LoVo (cell line): ENCODE results near the gene NID2.

ENCODE experiments used
- DNase-seq: peaks from one replicate; pipeline ENCODE4 v3.0.0-alpha.2; 2016; ENCODE audit warnings: low spot score

The NID2 gene

DNA sequence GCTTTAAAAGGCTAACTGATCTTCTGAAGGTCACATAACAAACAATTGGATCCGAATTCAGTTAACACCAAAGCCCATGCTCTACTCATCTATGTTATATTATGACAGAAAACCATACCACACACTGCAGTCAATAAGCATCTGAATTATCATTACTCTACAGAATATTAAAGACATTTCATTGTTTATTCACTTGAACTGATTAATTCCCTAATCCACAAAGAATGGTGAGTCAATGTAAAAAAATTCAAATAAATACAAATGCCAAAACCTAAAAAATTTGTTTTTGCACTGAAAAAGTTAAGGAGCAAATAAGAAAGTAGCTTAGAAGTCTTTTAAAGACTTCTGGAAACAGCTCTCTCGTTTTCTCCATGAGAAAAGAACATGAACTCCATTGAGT lies 13.7 kb downstream of the NID2 start:
- no peak for DNase-seq

DNA sequence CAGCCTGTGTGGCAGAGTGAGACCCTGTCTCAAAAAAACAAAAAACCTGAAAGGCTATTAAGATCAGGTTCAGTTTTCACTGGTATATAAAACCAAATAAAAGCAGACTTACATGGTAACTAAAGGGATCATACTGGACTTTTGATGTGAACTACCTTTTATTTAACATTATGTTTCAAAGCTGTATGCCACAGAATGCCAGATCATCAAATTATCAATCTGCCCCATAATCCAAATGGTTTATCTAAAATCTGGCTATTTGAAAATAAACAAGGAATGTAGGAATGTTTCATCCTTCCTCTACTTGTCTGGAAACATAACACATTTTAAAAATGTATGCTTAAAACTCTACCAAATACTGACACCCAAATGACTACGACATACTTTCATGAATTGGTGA lies 14.2 kb downstream of the NID2 start:
- DNase-seq = no peak

DNA sequence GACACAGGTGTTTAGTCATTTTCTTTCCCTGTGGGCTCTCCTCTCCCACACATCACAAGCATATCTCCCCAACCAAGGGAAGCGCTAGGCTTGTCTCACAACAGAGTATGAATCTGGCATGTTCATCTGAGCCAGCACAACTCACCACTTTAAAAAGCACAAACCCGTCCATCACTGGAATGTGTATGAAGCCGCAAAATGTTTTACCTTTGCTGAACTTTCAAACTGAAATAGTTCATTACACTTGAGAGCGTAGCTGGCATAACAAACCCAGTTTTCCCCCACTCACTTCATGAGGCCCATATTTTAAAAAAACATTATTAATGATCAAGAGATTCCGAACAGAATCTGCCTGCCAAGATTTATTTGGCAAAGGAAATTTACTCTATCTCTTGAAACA lies 15.8 kb downstream of the NID2 start:
- no peak for DNase-seq

DNA sequence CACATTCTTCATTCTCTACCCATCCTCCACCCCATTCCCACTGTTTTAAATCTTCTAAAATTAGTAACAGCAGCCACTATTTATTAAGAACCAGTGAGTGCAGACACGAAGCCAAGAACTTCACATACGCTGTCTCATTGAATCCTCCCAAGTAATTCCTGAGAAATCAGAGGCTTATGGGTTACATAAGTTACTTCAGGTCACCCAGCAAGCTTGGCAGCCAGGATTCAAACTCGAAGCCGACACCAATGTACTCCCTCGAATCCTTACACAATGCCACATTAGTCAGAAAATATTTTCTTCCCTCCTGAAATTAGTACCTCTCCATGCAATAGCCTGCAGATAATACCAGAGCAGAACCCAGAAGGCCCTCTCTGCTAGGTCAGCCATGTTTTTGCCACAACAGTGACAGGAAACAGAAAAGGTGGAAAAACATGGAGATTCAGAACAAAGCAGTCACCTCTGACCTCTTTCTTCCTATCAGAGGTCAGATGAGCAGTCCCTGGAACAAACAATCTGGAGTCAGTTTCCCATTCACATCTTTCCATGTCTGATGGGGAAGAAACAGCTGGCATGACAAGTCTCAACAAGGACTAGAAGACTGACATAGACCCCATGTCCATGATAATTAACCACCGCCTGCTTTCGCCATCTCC lies 16.4 kb downstream of the NID2 start:
- no peak for DNase-seq

DNA sequence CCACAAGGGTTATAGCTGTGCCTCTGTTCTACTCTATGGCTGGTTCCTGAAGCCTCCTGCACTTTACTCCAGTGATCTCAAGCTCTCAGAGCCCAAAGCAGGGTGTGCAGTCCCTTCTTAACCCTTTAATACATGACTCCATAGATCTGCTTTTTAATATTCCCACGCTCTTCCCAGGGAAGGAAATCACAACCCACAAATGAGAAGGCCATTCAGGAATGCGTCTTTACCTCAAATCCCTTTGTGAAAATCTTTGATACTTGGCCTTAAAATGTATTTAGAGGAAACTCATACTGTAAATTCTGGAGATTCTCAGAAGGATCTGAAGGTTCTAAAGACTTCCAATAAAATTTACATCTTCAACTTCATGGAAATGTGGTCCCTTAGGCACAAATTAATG lies 17.0 kb downstream of the NID2 start:
- no peak for DNase-seq

DNA sequence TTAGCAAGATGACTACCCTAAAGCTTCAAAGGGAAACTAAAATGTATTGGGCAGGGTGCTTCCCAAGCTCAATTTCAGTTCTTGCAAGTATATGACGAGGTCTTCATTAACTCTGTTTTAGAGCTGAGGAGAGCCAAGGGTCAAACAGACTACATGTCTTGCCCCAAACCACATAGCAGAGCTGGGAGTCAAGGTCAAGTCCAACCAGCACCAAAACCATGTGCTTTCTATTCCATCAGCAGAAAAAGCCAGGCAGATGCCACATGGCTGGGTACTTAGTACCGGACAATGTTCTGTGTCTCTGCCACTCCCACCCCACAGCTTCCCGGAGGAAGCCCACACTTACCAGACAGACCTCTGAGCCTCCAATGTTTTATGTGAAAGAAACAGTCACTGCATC lies 17.6 kb downstream of the NID2 start:
- DNase-seq = no peak

DNA sequence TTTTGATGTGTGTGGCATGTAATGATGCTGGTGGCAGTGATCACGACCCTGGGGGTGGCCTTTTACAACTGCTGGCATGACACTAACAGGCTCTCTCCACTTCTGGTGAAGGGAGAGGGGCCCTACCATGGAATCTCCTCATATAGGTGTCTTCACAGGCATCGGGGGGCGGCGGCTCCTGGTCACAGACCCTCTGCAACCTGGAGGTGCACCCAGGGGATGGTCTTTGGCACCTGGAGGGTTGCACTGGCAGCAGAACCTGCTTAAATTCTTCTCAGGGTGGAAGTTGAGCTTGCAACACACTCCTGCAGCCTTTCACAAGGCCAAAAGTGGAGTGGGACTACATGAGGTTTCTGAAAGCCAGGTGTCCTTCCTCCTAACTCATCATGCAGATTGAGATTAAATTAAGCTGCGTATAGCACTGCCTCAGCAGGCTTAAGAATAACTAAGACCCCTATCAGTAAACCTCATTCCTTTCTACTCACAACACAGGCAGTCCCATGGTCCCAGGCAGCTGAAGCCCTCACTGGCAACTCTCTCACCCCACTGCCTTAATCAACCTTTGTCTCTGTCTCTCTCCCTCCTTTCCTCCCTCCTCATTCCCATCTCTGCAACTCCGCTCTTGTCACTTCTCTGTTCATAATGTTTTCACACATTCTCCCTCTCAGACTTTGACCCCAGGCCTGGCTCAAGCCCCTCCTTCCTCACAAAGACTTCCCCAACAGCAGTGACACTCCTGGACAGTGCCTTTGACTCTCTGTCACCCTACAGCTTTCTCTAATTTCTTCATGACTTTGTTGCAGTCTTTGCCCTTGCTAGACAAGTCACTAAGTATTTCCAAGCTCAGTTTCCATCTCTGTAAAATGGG lies 18.9 kb downstream of the NID2 start:
- peak; percentile 9 for DNase-seq

DNA sequence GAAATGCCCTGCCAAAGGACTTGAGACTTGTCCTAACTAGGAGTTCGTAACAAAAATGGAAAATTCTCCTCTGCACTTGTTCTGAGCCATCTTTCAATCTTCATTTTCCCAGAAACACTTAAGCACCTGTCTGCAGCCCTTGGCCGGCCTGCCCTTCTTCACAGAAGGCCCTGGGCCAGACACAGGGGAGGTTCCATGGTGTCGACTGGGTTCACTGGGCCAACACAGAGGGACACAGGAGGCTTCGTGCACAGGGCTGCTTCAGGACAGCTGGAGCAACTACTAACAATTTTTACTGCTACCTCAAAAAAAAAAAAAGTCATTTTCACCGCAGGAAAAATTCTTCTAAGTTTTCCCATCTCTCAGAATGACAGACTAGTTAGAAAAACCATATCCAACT lies 19.6 kb downstream of the NID2 start:
- no peak for DNase-seq

DNA sequence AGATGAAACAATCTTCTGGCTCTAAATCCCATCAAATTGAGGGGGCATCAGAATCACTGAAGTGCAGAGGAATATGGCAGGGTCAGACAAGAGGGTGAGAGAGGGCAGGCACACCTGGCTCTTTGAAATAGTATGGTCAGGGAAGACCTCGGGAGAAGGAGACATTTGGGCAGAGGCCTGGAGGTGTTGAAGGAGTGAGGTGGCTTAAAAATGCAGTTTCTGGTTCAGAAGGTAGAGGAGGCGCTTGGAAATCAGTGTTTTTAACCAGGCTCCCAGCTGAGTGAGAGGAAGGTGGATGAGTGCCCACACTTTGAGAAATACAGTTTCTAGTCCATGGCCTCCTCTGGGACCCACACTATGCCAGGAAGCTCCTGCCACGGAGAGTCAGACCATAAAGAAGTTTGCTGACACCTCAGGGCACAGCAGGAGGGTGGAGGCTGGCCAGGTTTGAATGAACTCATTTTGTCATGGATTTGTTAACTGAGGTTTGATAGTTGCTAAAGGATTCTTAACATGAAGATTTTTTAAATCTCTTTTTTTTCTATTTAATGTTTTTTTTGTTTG lies 20.1 kb downstream of the NID2 start:
- DNase-seq = peak; percentile 23

DNA sequence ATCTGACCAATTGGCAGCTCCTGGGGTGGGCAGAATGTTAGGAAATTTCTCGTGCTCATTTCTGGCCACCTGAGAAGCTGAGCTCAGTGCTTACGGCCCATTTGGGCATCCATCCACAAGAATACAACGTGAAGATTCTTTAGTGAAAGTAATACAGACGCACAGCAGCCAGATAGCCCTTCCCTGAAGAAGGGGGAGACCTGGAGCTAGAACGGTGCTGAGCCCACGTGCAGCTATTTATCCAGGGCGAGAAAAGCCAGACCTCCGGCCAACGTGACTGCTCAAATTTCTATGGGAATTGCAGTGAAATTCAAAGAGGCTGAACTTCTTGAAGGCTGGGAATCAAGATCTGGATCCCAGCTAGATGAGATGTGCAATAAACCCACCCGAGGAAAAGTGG lies 20.7 kb downstream of the NID2 start:
- DNase-seq = no peak

DNA sequence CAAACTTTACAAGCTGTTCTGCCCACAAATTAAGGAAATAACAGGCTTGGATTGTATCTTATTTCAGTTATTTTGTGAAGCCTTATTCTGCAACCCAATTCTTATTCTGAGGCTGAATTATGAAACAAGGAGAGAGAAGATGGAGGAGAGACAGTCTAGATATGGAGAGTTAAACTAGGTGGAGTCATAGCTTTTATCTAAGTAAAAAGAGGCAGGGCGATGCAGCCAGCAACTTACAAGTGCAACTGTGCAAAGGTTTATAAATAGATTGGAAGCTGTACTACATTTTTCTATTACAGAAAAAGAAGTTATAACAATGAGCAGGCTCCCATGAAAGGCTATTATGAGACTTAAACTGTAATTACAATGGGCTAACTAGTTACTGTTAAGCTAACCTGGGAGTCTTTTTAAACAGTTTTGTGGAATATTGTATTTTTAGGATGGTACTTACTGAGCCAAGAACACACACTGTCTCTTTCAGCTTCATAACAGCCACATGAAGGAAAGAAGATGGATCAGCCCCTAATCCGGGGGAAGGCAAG lies 22.4 kb downstream of the NID2 start:
- DNase-seq = no peak

DNA sequence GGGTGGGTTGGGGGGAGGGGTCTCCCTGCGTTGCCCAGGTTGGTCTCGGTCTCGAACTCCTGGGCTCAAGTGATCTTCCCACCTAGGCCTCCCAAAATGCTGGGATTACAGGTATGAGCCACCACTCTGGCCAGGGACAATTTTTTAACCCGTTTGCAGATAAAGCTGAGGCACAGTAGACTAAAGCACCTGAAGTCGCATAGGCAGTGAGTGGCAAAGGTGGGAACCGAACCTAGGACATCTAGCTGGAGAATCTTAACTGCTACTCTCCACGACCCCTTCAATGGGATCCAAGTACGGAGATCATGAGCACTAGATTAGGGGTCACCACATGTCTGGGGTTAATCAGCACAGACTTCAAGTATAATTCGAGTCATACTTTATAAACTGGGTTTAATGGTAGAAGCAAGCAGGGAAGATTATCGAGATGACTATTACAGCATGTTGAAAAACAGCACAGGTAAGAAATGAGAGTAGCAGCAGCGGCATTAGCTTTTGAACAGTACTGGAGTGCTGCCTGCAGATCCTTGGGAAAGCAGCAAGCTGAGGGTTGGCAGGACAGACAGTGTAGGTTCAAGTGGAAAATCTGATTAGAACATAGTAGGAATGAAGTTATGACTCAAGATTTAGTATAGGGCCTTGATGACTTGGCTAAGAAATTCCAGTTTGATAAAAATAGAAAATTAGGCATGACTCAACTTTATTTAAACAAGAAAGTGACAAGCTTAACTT lies 23.9 kb downstream of the NID2 start:
- DNase-seq = peak; percentile 11

DNA sequence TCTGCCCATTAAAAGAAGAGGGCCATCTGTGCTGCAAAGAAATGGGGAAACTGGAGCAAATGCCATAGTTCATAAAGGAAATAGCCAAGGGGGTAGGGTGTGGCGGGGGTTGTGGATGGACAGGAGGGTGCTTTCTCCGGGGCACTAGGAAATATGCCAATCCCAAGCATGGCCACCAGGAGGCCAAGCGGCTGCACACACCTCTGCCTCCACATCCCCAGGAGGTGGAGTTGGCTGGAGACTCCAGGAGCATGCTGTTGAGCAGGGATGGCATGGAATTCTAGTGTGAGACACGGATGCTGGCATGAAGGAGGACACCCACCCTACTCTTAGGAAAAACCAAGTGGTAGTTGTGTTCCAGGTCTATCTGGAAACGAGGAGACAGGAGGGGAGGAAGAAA lies 25.2 kb downstream of the NID2 start:
- peak; percentile 35 for DNase-seq

DNA sequence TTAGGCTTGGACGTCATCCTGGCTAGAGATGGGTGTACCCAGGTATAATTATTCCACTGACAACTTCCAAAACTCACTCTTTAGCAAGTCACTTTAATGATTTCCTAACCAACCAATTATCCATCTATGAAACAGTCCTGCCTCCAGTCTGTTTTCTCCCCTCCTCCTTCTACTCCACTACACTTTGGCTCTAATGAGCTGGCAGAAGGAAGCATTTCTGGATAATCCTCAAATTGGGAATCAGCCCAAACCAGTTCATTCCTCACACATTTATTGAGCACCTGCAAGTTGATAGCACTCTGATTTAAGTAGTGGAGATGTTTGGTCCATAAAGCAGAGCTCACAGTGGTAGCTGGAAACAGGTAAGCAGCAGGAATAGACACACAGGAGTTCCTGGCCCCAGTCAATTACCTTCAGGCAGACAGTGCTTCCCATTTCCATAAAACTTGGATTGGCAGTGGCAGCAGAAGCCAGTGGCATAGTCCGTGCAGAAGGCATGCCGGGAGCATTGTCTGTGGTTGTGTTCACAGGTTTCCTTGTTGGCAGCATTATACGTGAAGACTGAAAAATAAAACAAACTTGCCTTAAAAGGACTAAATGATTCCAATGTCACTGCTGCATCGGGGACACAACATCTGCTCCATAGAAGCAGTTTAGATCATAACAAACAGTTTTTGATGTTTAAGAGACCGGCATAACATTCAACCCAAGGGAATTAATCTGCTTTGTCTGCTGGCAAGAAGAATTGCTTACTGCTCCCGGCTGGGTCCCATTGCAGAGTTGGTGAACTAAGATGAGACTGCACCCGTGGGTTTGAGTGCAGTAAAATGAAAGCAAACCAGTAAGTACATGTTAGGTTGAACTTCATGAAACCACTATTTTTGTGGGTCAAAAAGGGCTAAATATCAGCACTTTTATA lies 26.2 kb downstream of the NID2 start:
- DNase-seq = no peak

DNA sequence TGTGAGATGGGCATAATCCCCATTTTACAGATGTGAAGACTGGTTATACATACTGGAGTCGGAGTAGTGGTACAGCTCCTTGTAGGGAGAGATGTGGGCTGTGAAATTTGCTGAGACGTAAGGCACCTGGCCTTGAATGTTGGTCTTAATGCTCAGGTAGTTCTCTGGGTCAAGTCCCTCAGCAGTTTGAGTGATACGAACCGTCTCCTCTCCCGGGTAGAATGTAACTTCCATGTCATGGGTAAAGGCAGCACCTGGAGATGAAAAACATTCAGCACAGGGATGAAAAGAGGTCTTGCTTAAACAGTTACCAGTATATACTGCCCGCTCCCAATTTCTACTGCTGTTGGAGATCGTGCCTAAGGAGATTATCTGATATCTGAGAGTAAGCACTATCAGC lies 28.3 kb downstream of the NID2 start:
- DNase-seq = no peak

DNA sequence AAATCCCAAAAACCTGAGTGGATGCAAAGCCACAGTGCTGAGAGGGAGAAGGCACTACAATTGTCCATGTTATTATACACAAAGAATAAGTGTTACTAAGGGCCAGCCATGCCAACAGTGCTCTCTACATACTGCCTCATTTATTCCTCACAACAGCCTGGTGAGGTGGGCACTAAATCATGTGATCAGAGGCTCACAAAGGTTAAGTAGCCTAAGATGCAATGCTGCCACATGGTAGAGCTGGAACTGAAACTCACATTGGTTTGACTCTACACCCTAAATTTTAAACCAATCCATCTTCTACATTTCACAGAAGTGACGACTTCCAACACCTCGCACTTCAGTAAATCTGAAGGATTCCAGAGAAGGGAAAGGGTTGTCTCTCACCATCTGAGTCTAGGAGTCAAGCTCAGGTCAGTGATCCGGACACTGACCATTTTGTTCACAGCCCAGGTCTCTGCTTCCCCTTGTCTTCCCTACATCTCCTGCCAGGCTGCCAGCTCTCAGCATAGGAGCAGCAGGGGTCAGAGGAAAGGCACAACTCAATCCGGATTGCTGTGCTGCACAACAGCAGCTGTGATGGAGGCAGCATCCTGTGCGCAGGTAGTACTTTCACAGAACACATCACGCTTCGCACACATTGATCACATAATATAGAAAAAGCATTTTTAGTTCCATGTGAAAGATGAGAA lies 29.6 kb downstream of the NID2 start:
- DNase-seq = no peak

DNA sequence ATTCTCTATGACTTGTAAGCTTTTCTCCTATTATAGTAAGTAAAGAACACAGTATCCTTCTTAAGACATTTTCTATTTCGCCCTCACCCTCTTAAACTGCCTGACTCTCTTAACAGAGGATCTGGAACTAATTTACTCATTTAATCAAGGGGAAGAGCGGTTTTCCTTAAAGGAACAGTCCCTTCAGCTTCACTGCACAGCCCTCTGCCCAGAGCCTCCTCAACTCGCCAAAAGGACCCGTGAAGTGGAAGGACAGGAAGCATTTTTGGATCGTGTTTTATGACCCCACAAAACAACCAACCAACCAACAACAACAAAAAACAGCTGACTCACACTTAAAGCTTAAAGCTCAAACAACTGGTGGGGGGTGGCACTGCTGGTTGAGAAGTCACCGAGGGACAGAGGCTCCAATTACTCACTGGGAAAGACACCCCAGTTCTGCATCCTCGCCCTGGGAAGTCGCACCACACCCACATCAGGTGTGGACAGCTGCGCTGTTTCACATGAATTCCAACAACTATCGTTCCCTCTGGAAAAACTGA lies 35.7 kb downstream of the NID2 start:
- DNase-seq = peak; percentile 4

DNA sequence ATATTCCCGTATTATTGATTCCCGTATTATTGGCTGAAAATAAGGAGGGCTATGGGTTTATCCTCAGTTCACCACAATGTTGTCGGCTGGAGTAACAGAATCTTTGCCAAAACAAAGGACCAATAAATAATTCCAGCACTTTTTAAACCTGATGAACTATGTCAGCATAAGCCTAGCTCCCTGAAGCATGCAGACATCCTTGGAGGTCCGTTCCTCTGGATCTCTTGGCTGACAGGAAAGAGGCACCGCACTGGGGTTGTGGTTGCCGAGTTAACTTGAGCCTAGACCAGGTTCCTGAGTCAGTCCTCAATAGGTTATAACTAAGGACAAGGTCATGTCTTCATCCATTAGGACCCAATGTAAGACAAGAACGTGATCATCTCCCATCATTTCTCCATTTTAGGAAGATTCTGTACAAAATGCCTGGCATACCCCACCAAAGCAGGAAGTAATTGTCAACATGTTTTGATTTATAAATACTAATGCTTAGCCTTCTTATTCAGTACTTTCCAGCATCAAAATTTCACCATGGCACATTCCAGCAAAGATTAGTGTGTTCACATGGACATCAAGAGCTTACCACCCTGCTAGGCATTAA lies 36.6 kb downstream of the NID2 start:
- no peak for DNase-seq

DNA sequence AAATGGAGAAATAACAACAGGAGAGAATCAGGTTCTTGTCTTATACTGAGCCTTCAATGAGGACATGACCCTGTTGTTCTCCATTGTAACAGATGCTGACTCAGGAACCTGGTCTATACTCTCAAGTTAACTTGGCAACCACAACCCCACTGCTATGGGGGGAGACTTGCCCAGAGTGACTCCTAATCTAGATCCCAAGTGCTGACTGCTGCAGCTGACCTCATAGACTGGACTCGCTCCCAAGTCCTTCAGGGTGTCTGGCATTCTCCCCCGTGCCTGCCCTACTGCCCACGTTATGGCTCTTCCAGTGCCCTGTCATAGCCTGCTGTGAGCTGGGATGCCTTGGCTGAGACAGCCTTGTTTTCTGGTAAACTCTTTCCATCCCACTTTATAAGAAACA lies 37.1 kb downstream of the NID2 start:
- no peak for DNase-seq

DNA sequence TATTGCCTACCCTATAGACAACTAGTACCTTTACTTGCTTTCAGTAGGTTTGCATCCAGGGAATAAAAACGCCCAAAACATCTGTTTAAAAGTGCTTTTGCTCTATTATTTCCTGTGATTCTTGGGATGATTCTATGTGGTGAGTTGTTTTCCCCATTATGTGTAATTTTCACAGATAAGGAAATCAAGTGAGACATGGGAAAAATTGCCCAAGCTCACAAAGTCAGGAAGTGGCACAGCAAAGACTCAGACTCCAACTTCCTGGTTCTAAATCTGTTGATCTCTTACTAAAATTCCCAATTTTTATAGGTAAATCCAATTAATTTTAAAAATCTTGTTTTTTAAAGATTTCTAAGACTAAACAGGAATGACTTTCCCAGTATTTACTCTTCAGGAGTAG lies 39.0 kb downstream of the NID2 start:
- no peak for DNase-seq
